ENCODE data around the gene FAM118A. TPM values are rescaled to one million over a fixed set of nuclear protein-coding genes. Genes with fewer than 3 reads are reported as not detected.

Gene FAM118A
- total RNA-seq, 1 donor from 2014 or later = 49.6 TPM

- H3K27ac ChIP-seq = no peak overlapping the region
- no peaks in the 10 kb centered on the region for H3K36me3 ChIP-seq
- no peak overlapping the region for H3K4me3 ChIP-seq
- no peaks in the 10 kb centered on the region for H3K9me3 ChIP-seq
- H3K4me1 ChIP-seq = no peaks in the 10 kb centered on the region
- no peaks in the 10 kb centered on the region for H3K27me3 ChIP-seq
- DNase-seq (ENCODE audit: extremely low spot score in 2 of 2) = no peak
- TF ChIP-seq POLR2A (IDR thresholded peaks at IDR 0.05) (no peak), CTCF (IDR thresholded peaks at IDR 0.05) (no peak), POLR2AphosphoS5 (IDR thresholded peaks at IDR 0.05; ENCODE audit: insufficient read depth in 1 of 2, low read depth in 1 of 2) (no peak)
- intact Hi-C loops (cut with DNase I) = no loop called here
These were observed 66.3 kb downstream of the FAM118A start for GRCh38 chr22:45376009-45376408.

- intact Hi-C loops (cut with DNase I) = no loop called here
- no peak overlapping the region for H3K4me3 ChIP-seq
- TF ChIP-seq POLR2AphosphoS5 (IDR thresholded peaks at IDR 0.05; ENCODE audit: insufficient read depth in 1 of 2, low read depth in 1 of 2) (no peak), POLR2A (IDR thresholded peaks at IDR 0.05) (no peak), CTCF (IDR thresholded peaks at IDR 0.05) (no peak)
- no peaks in the 10 kb centered on the region for H3K36me3 ChIP-seq
- H3K4me1 ChIP-seq = no peaks in the 10 kb centered on the region
- no peaks in the 10 kb centered on the region for H3K9me3 ChIP-seq
- H3K27ac ChIP-seq = no peak overlapping the region
- no peak for DNase-seq (ENCODE audit: extremely low spot score in 2 of 2)
- no peaks in the 10 kb centered on the region for H3K27me3 ChIP-seq
These were observed 67.0 kb downstream of the FAM118A start for GRCh38 chr22:45376703-45377102.

GRCh38 chr22:45381348-45381747, 71.6 kb downstream of the FAM118A start:
- no peaks in the 10 kb centered on the region for H3K4me1 ChIP-seq
- DNase-seq (ENCODE audit: extremely low spot score in 2 of 2) = no peak
- H3K27ac ChIP-seq = no peak overlapping the region
- TF ChIP-seq CTCF (IDR thresholded peaks at IDR 0.05) (no peak), POLR2A (IDR thresholded peaks at IDR 0.05) (no peak), POLR2AphosphoS5 (IDR thresholded peaks at IDR 0.05; ENCODE audit: insufficient read depth in 1 of 2, low read depth in 1 of 2) (no peak)
- intact Hi-C loops (cut with DNase I) = no loop called here
- H3K36me3 ChIP-seq = no peaks in the 10 kb centered on the region
- no peaks in the 10 kb centered on the region for H3K9me3 ChIP-seq
- no peak overlapping the region for H3K4me3 ChIP-seq
- H3K27me3 ChIP-seq = no peaks in the 10 kb centered on the region

GRCh38 chr22:45389546-45389945, 79.8 kb downstream of the FAM118A start:
- DNase-seq (ENCODE audit: extremely low spot score in 2 of 2) = no peak
- Histone ChIP-seq H3K9me3 (no peaks in the 10 kb centered on the region), H3K36me3 (no peaks in the 10 kb centered on the region), H3K27ac (no peak overlapping the region), H3K4me3 (no peak overlapping the region), H3K4me1 (no peaks in the 10 kb centered on the region), H3K27me3 (no peaks in the 10 kb centered on the region)
- TF ChIP-seq POLR2A (IDR thresholded peaks at IDR 0.05) (no peak), POLR2AphosphoS5 (IDR thresholded peaks at IDR 0.05; ENCODE audit: insufficient read depth in 1 of 2, low read depth in 1 of 2) (no peak), CTCF (IDR thresholded peaks at IDR 0.05) (no peak)
- intact Hi-C loops (cut with DNase I) = no loop called here

Other genes starting within 250 kb of the FAM118A start
- gene NUP50, start 146.0 kb upstream of the FAM118A start, total RNA-seq = 76.9 TPM
- 42.5 TPM for gene KIAA0930, start 69.0 kb upstream of the FAM118A start, total RNA-seq
- not detected for gene UPK3A, start 25.0 kb upstream of the FAM118A start, total RNA-seq
- not detected for gene SMC1B, start 103.7 kb downstream of the FAM118A start, total RNA-seq
- 0.49 TPM for gene RIBC2, start 103.8 kb downstream of the FAM118A start, total RNA-seq
- 1,019 TPM for gene FBLN1, start 192.9 kb downstream of the FAM118A start, total RNA-seq